Left kidney (tissue), 2 donors: ENCODE data around the gene RSPO1. TPM values are rescaled to one million over a fixed set of nuclear protein-coding genes. Genes with fewer than 3 reads are reported as not detected.

Experiments
- DNase-seq: peaks from one replicate; pipeline ENCODE4 v3.0.0-alpha.2; 2013
- polyA plus RNA-seq: library from polyadenylated mRNA; unstranded; fragments of 120-200 nt; gene quantifications from one replicate; pipeline ENCODE4 v1.2.1, GENCODE V29; 2013; ENCODE audit not compliant: insufficient read length

Gene RSPO1
- polyA plus RNA-seq, 1 donor = 5.9 TPM

GRCh38 chr1:37570528-37571334, 64.0 kb downstream of the RSPO1 start:
- DNase-seq = no peak

GRCh38 chr1:37567023-37567422, 67.7 kb downstream of the RSPO1 start:
- no peak for DNase-seq

GRCh38 chr1:37564892-37565291, 69.8 kb downstream of the RSPO1 start:
- DNase-seq = no peak

- no peak for DNase-seq
These were observed 71.7 kb downstream of the RSPO1 start for GRCh38 chr1:37562984-37563383.

Other genes starting within 250 kb of the RSPO1 start
- gene ZC3H12A, start 160.3 kb downstream of the RSPO1 start, polyA plus RNA-seq = 1.7 TPM
- 108 TPM for gene MEAF6, start 120.1 kb downstream of the RSPO1 start, polyA plus RNA-seq
- gene SNIP1, start 80.6 kb downstream of the RSPO1 start, polyA plus RNA-seq = 13.8 TPM
- 63.0 TPM for gene DNALI1, start 78.0 kb downstream of the RSPO1 start, polyA plus RNA-seq
- 76.8 TPM for gene GNL2, start 39.0 kb downstream of the RSPO1 start, polyA plus RNA-seq
- gene CDCA8, start 57.6 kb upstream of the RSPO1 start, polyA plus RNA-seq = 25.6 TPM
- gene EPHA10, start 130.2 kb upstream of the RSPO1 start, polyA plus RNA-seq = 0.23 TPM
- 3.6 TPM for gene MANEAL, start 159.0 kb upstream of the RSPO1 start, polyA plus RNA-seq
- 20.2 TPM for gene C1orf122, start 172.9 kb upstream of the RSPO1 start, polyA plus RNA-seq
- gene YRDC, start 173.3 kb upstream of the RSPO1 start, polyA plus RNA-seq = 11.7 TPM
- 9.5 TPM for gene MTF1, start 224.7 kb upstream of the RSPO1 start, polyA plus RNA-seq